HepG2 (cell line): Measurements from ENCODE around the gene MFSD2A. TPM values are rescaled to one million over a fixed set of nuclear protein-coding genes. Genes with fewer than 3 reads are reported as not detected.
"Not testable (repeated sequence)": the region's sequence is repeated elsewhere in the genome, so short reads cannot be mapped to it uniquely, and the experiment has no call there.

ENCODE experiments used
- ATAC-seq: fragments of 200-7000 bp; cut with Tn5 transposase; 3 replicates; pipeline ENCODE4 v1.9.1; 2020; ENCODE audit warnings: mild to moderate bottlenecking, moderate library complexity
- BruUV-seq: library from RNA; stranded (reverse); fragments of 400-500 nt; replicated peaks from 2 replicates; lab custom pipeline; 2021; lab: Mats Ljungman, UMichigan
- CTCF ChIA-PET: fragments of 300-600 bp; formaldehyde crosslinking; extraction: SDS; loops from one replicate; lab custom pipeline; 2021; ENCODE audit warnings: low total read pairs, inconsistent platforms, low intra/inter-chr PET ratio; lab: Yijun Ruan, JAX
- POLR2A ChIA-PET: fragments of 350-600 bp; sonication (Branson Sonifier 250); formaldehyde crosslinking; loops from one replicate; lab custom pipeline; 2020; ENCODE audit warnings: antibody characterized with exemption, inconsistent platforms; lab: Yijun Ruan, JAX
- DNase-seq: peaks from one replicate; pipeline ENCODE4 v3.0.0-alpha.2; 2015; ENCODE audit warnings: low spot score
- FAIRE-seq: peaks from 3 replicates; lab custom pipeline; 2011; peaks lifted over from hg19 to GRCh38; lab: Jason Lieb, UNC
- H2AFZ ChIP-seq: one replicate; pipeline ENCODE4 v1.6.1; 2011; ENCODE audit warnings: low read length, inconsistent platforms
- H3K27ac ChIP-seq: fragments of 300-600 bp; 3 replicates; pipeline ENCODE4 v1.8.0; 2011; ENCODE audit warnings: mixed run types, mild to moderate bottlenecking, mixed read lengths, low read length, inconsistent platforms; ENCODE audit not compliant: insufficient read depth; ENCODE audit errors: extremely low read length
- H3K27me3 ChIP-seq, 2 experiments: fragments of 200-600 bp in 1 of 2; 2 replicates in 1 of 2; 3 replicates in 1 of 2; pipeline versions ENCODE4 v1.6.0 to v1.8.0; 2011; ENCODE audit warnings: low read length in 2 of 2, mild to moderate bottlenecking in 2 of 2, moderate library complexity in 2 of 2, inconsistent platforms in 1 of 2; ENCODE audit not compliant: insufficient read depth in 2 of 2, control insufficient read depth in 1 of 2
- H3K36me3 ChIP-seq, 2 experiments: fragments of 200-600 bp in 1 of 2; replicated peaks in 1 of 2; 2 replicates in 1 of 2; 3 replicates in 1 of 2; pipeline versions ENCODE4 v1.5.1 to v1.8.0; 2011; ENCODE audit warnings: low read length in 2 of 2, inconsistent platforms in 1 of 2; ENCODE audit not compliant: insufficient read depth in 2 of 2, control insufficient read depth in 1 of 2
- H3K4me1 ChIP-seq: 2 replicates; pipeline ENCODE4 v1.5.1; 2012; ENCODE audit warnings: low read length, inconsistent platforms; ENCODE audit not compliant: insufficient read depth
- H3K4me2 ChIP-seq: 2 replicates; pipeline ENCODE4 v1.6.0; 2011; ENCODE audit warnings: low read depth, low read length, inconsistent platforms
- H3K4me3 ChIP-seq, 3 experiments: fragments of 200-600 bp in 1 of 3; sonication (generic), shearing (Covaris generic) in 1 of 3; replicated peaks in 1 of 3; 2 replicates each; pipeline ENCODE4 v1.5.1; 2011 to 2016; ENCODE audit warnings: low read length in 3 of 3, inconsistent platforms in 2 of 3, low read depth in 2 of 3, mild to moderate bottlenecking in 2 of 3, control low read depth in 1 of 3, mixed read lengths in 1 of 3; ENCODE audit not compliant: insufficient read depth in 1 of 3
- H3K79me2 ChIP-seq: one replicate; pipeline ENCODE4 v1.6.1; 2011; ENCODE audit warnings: low read length, inconsistent platforms; ENCODE audit not compliant: insufficient read depth
- H3K9ac ChIP-seq: 2 replicates; pipeline ENCODE4 v1.6.0; 2011; ENCODE audit warnings: mild to moderate bottlenecking, low read depth, low read length, inconsistent platforms; ENCODE audit not compliant: insufficient read depth
- H3K9me3 ChIP-seq: 2 replicates; pipeline ENCODE4 v1.5.1; 2012; ENCODE audit warnings: mild to moderate bottlenecking, low read length
- H4K20me1 ChIP-seq: 2 replicates; pipeline ENCODE4 v1.6.0; 2011; ENCODE audit warnings: inconsistent platforms, mild to moderate bottlenecking, low read length, moderate library complexity; ENCODE audit not compliant: insufficient read depth
- TEAD2 ChIP-seq: sonication (generic); formaldehyde crosslinking; IDR thresholded peaks from 2 replicates; pipeline ENCODE4 v1.9.0; 2021; ENCODE audit warnings: missing genetic modification reagents
- WGBS: methylation state at CpG from one replicate; pipeline ENCODE4 v1.1.6; 2017; ENCODE audit warnings: low lambda C conversion rate; 5-methylcytosine and 5-hydroxymethylcytosine counted together
- in situ Hi-C: cut with HindIII; loops from 2 replicates; pipeline ENCODE4 v1.10.0; 2017; ENCODE audit warnings: low pct_unique_long_range_greater_than_20kb; ENCODE audit not compliant: extremely low pct_ligation_motif_present
- intact Hi-C: fragments of 100-400 bp; cut with micrococcal nuclease; formaldehyde crosslinking; loops from one replicate; pipeline ENCODE4 v1.10.0; 2022; ENCODE audit not compliant: unreplicated experiment
- polyA plus RNA-seq, 8 experiments: library from polyadenylated mRNA; depleted of rRNA in 3 of 8; stranded (reverse) in 7 of 8; unstranded in 1 of 8; fragments of >200 nt; fragmentation: Illumina TruSeq in 4 of 8; extraction: Trizol in 4 of 8; gene quantifications; 2 replicates each; pipeline versions ENCODE4 v1.2.1 to v1.2.3, GENCODE V29; 2011 to 2016; ENCODE audit warnings: low read depth in 4 of 8, missing spikeins in 1 of 8, mixed read lengths in 1 of 8; ENCODE audit not compliant: insufficient read depth in 1 of 8
- total RNA-seq, 5 experiments: library from RNA; depleted of rRNA; stranded (reverse); fragments of >200 nt; fragmentation: Illumina TruSeq; extraction: Trizol; gene quantifications; 2 replicates each; pipeline ENCODE4 v1.2.3, GENCODE V29; 2016; ENCODE audit warnings: low read depth in 1 of 5
- TF ChIP-seq, protein P1 (sequence below): sonication (generic); formaldehyde crosslinking; IDR thresholded peaks from 2 replicates; pipeline ENCODE4 v1.8.1; 2022; ENCODE audit warnings: low read depth, mild to moderate bottlenecking, missing genetic modification reagents
- TF ChIP-seq, protein P2 (sequence below), 2 experiments: fragments of 450-650 bp in 1 of 2; sonication (generic) in 1 of 2; formaldehyde crosslinking in 1 of 2; IDR thresholded peaks; 2 replicates each; pipeline versions ENCODE4 v1.6.1 to v1.8.0; 2016 to 2022; ENCODE audit warnings: antibody characterized with exemption in 1 of 2, mild to moderate bottlenecking in 1 of 2, missing genetic modification reagents in 1 of 2

Gene MFSD2A
- total and polyA plus RNA-seq, 2 of the 13 experiments (the other 11 are each of a cell fraction or from before 2014, with no cell fraction given), result 0.08 TPM; not detected in 1

DNA sequence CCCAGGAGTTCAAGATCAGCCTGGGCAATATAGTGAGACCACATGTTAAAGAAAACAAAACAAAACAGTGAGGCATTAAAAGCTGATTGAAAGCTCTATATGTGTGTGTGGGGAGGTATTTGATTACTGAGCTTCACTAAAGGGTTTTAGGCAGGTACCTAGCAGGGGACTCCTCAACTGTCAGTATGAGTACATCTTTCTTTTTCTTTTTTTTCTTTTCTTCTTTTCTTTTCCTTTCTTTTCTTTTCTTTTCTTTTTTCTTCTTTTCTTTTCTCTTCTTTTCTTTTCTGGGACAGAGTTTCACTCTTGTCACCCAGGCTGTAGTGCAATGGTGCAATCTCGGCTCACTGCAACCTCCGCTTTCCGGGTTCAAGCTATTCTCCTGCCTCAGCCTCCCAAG, 44.7 kb upstream of the MFSD2A start (continued):
- TF ChIP-seq, protein P1, sequence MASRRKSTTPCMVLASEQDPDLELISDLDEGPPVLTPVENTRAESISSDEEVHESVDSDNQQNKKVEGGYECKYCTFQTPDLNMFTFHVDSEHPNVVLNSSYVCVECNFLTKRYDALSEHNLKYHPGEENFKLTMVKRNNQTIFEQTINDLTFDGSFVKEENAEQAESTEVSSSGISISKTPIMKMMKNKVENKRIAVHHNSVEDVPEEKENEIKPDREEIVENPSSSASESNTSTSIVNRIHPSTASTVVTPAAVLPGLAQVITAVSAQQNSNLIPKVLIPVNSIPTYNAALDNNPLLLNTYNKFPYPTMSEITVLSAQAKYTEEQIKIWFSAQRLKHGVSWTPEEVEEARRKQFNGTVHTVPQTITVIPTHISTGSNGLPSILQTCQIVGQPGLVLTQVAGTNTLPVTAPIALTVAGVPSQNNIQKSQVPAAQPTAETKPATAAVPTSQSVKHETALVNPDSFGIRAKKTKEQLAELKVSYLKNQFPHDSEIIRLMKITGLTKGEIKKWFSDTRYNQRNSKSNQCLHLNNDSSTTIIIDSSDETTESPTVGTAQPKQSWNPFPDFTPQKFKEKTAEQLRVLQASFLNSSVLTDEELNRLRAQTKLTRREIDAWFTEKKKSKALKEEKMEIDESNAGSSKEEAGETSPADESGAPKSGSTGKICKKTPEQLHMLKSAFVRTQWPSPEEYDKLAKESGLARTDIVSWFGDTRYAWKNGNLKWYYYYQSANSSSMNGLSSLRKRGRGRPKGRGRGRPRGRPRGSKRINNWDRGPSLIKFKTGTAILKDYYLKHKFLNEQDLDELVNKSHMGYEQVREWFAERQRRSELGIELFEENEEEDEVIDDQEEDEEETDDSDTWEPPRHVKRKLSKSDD (CRISPR knock-in tag), result no peak
- TF ChIP-seq TEAD2, result no peak
- TF ChIP-seq, protein P2, sequence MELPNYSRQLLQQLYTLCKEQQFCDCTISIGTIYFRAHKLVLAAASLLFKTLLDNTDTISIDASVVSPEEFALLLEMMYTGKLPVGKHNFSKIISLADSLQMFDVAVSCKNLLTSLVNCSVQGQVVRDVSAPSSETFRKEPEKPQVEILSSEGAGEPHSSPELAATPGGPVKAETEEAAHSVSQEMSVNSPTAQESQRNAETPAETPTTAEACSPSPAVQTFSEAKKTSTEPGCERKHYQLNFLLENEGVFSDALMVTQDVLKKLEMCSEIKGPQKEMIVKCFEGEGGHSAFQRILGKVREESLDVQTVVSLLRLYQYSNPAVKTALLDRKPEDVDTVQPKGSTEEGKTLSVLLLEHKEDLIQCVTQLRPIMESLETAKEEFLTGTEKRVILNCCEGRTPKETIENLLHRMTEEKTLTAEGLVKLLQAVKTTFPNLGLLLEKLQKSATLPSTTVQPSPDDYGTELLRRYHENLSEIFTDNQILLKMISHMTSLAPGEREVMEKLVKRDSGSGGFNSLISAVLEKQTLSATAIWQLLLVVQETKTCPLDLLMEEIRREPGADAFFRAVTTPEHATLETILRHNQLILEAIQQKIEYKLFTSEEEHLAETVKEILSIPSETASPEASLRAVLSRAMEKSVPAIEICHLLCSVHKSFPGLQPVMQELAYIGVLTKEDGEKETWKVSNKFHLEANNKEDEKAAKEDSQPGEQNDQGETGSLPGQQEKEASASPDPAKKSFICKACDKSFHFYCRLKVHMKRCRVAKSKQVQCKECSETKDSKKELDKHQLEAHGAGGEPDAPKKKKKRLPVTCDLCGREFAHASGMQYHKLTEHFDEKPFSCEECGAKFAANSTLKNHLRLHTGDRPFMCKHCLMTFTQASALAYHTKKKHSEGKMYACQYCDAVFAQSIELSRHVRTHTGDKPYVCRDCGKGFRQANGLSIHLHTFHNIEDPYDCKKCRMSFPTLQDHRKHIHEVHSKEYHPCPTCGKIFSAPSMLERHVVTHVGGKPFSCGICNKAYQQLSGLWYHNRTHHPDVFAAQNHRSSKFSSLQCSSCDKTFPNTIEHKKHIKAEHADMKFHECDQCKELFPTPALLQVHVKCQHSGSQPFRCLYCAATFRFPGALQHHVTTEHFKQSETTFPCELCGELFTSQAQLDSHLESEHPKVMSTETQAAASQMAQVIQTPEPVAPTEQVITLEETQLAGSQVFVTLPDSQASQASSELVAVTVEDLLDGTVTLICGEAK (IDR thresholded peaks at IDR 0.05), result no peak
- TF ChIP-seq, protein P2 (CRISPR knock-in tag; IDR thresholded peaks at IDR 0.05), result no peak

DNA sequence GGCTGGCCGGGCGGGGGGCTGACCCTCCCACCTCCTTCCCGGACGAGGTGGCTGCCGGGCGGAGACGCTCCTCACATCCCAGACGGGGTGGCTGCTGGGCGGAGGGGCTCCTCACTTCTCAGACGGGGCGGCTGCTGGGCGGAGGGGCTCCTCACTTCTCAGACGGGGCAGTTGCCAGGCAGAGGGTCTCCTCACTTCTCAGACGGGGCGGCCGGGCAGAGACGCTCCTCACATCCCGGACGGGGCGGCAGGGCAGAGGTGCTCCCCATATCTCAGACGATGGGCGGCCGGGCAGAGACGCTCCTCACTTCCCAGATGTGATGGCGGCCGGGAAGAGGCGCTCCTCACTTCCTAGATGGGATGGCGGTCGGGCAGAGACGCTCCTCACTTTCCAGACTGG, 41.8 kb upstream of the MFSD2A start:
- H3K4me1 ChIP-seq, result peaks cover 14% of the 10 kb centered on the region
- POLR2A ChIA-PET, H3K9me3 ChIP-seq, BruUV-seq, H2AFZ ChIP-seq, H3K27me3 ChIP-seq, in situ Hi-C loops, H3K4me3 ChIP-seq, H3K9ac ChIP-seq, H3K79me2 ChIP-seq, CTCF ChIA-PET, H4K20me1 ChIP-seq, H3K36me3 ChIP-seq, DNase-seq, H3K4me2 ChIP-seq, ATAC-seq, H3K27ac ChIP-seq, FAIRE-seq: not testable (repeated sequence)
- intact Hi-C loops, result loop anchor here (10.0 kb wide), 1 partner anchor 122 kb away; no protein-coding TSS in a partner anchor
- WGBS, result no CpG with 5 or more reads among the region's 30 CpGs
